ENCODE results near the gene GAPDH.

DNA sequence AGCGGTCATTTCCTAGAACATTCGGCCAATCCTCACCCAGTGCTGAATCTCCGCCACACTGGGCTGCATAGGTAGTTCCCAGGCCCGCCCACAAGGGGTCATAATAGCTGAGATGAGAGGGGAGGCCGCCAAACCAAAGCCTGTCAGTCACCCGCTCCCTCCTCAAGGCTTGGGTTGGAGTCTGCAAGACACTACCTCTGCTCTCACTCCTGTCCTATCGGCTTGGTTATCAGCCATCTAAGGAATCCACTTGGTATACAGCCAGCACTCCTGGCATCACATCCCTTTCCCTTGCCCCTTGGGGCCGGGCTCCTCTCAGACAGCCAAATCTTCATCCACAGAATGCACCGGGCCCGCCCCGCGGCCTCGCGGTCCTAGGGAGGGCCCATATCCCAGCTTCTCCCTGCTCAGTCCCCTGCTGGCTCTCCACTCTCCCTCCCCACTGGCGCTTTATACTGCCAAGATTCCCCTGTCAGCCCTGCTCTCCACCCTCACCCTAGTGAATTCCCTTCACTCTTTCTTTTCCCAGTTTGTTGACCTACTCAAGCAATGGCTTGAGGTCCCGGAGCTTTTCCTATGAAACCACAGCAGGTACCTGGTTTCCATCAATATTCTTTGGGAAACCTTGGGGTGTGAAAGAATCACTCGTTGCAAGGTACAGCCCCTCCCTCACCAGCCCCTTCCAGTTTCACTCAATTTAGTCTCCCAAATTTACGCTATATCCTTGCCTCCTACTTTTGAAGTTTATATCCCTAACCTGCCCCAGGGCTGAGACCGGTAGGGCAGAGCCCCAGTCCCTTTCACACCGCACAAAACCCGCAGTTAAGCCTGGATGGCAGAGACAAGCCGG, 20.1 kb downstream of the GAPDH start:
- TF ChIP-seq, protein P1, sequence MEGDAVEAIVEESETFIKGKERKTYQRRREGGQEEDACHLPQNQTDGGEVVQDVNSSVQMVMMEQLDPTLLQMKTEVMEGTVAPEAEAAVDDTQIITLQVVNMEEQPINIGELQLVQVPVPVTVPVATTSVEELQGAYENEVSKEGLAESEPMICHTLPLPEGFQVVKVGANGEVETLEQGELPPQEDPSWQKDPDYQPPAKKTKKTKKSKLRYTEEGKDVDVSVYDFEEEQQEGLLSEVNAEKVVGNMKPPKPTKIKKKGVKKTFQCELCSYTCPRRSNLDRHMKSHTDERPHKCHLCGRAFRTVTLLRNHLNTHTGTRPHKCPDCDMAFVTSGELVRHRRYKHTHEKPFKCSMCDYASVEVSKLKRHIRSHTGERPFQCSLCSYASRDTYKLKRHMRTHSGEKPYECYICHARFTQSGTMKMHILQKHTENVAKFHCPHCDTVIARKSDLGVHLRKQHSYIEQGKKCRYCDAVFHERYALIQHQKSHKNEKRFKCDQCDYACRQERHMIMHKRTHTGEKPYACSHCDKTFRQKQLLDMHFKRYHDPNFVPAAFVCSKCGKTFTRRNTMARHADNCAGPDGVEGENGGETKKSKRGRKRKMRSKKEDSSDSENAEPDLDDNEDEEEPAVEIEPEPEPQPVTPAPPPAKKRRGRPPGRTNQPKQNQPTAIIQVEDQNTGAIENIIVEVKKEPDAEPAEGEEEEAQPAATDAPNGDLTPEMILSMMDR (IDR thresholded peaks at IDR 0.05; ENCODE audit: poor library complexity), result peak; percentile 62
- TF ChIP-seq EZH2phosphoT487 (IDR thresholded peaks at IDR 0.05; ENCODE audit: low read depth, severe bottlenecking, unreplicated experiment) (no peak), EZH2 (IDR thresholded peaks at IDR 0.05; ENCODE audit: borderline replicate concordance) (no peak)
